ENCODE measurements around the gene MMP14. TPM values are rescaled to one million over a fixed set of nuclear protein-coding genes. Genes with fewer than 3 reads are reported as not detected.
"Not testable (repeated sequence)": the region's sequence is repeated elsewhere in the genome, so short reads cannot be mapped to it uniquely, and the experiment has no call there.

Gene MMP14
- total and polyA plus RNA-seq, 2 experiments from 2014 or later: 7.0 to 56.4 TPM

DNA sequence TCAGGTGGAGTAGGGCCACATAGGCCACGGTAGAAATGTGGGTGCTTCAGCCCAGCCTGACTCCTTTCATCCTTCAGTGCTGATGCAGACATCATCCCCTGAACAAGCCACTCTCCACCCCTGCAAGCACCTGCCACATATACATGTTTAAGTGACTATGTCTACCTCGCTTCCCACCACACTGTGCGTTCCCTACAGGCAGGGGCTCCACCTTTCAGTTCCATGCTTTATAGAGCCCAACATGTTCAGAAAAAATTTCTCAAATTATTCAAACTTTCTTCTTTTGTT lies 32.8 kb upstream of the MMP14 start:
- Histone ChIP-seq H3K4me3 (no peak overlapping the region), H3K27ac (ENCODE audit: low read depth) (no peak overlapping the region), H4K20me1 (replicated peaks; ENCODE audit: insufficient read depth) (no peaks in the 10 kb centered on the region), H3K79me2 (replicated peaks; ENCODE audit: insufficient read depth) (no peaks in the 10 kb centered on the region), H2AFZ (no peak overlapping the region), H3K4me2 (no peak overlapping the region), H3K9me2 (ENCODE audit: insufficient read depth) (0 out of 2 replicates have a peak, but pooled peaks cover under 1% of the 10 kb centered on the region), H3F3A (replicated peaks; ENCODE audit: low read depth) (no peaks in the 10 kb centered on the region; the same call in 1 of the 2 replicates), H3K27me3 (ENCODE audit: insufficient read depth) (no peaks in the 10 kb centered on the region), H3K4me1 (ENCODE audit: insufficient read depth) (peaks cover 6% of the 10 kb centered on the region), H3K36me3 (ENCODE audit: insufficient read depth) (no peaks in the 10 kb centered on the region)
- DNase-seq (ENCODE audit: low spot score) (no peak), ATAC-seq (no peak)
- H3K4me1 Mint-ChIP-seq: peaks cover 6% of the 10 kb centered on the region
- TF ChIP-seq, protein P1, sequence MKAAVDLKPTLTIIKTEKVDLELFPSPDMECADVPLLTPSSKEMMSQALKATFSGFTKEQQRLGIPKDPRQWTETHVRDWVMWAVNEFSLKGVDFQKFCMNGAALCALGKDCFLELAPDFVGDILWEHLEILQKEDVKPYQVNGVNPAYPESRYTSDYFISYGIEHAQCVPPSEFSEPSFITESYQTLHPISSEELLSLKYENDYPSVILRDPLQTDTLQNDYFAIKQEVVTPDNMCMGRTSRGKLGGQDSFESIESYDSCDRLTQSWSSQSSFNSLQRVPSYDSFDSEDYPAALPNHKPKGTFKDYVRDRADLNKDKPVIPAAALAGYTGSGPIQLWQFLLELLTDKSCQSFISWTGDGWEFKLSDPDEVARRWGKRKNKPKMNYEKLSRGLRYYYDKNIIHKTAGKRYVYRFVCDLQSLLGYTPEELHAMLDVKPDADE (IDR thresholded peaks at IDR 0.05): no peak
- TF ChIP-seq, protein P2, sequence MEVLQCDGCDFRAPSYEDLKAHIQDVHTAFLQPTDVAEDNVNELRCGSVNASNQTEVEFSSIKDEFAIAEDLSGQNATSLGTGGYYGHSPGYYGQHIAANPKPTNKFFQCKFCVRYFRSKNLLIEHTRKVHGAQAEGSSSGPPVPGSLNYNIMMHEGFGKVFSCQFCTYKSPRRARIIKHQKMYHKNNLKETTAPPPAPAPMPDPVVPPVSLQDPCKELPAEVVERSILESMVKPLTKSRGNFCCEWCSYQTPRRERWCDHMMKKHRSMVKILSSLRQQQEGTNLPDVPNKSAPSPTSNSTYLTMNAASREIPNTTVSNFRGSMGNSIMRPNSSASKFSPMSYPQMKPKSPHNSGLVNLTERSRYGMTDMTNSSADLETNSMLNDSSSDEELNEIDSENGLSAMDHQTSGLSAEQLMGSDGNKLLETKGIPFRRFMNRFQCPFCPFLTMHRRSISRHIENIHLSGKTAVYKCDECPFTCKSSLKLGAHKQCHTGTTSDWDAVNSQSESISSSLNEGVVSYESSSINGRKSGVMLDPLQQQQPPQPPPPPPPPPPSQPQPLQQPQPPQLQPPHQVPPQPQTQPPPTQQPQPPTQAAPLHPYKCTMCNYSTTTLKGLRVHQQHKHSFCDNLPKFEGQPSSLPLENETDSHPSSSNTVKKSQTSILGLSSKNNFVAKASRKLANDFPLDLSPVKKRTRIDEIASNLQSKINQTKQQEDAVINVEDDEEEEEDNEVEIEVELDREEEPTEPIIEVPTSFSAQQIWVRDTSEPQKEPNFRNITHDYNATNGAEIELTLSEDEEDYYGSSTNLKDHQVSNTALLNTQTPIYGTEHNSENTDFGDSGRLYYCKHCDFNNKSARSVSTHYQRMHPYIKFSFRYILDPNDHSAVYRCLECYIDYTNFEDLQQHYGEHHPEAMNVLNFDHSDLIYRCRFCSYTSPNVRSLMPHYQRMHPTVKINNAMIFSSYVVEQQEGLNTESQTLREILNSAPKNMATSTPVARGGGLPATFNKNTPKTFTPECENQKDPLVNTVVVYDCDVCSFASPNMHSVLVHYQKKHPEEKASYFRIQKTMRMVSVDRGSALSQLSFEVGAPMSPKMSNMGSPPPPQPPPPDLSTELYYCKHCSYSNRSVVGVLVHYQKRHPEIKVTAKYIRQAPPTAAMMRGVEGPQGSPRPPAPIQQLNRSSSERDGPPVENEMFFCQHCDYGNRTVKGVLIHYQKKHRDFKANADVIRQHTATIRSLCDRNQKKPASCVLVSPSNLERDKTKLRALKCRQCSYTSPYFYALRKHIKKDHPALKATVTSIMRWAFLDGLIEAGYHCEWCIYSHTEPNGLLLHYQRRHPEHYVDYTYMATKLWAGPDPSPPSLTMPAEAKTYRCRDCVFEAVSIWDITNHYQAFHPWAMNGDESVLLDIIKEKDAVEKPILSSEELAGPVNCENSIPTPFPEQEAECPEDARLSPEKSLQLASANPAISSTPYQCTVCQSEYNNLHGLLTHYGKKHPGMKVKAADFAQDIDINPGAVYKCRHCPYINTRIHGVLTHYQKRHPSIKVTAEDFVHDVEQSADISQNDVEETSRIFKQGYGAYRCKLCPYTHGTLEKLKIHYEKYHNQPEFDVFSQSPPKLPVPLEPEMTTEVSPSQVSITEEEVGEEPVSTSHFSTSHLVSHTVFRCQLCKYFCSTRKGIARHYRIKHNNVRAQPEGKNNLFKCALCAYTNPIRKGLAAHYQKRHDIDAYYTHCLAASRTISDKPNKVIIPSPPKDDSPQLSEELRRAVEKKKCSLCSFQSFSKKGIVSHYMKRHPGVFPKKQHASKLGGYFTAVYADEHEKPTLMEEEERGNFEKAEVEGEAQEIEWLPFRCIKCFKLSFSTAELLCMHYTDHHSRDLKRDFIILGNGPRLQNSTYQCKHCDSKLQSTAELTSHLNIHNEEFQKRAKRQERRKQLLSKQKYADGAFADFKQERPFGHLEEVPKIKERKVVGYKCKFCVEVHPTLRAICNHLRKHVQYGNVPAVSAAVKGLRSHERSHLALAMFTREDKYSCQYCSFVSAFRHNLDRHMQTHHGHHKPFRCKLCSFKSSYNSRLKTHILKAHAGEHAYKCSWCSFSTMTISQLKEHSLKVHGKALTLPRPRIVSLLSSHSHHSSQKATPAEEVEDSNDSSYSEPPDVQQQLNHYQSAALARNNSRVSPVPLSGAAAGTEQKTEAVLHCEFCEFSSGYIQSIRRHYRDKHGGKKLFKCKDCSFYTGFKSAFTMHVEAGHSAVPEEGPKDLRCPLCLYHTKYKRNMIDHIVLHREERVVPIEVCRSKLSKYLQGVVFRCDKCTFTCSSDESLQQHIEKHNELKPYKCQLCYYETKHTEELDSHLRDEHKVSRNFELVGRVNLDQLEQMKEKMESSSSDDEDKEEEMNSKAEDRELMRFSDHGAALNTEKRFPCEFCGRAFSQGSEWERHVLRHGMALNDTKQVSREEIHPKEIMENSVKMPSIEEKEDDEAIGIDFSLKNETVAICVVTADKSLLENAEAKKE (CRISPR knock-in tag; IDR thresholded peaks at IDR 0.05): no peak
- no peak for TF ChIP-seq NANOG (IDR thresholded peaks at IDR 0.05; ENCODE audit: borderline replicate concordance)
- TF ChIP-seq JUNB (IDR thresholded peaks at IDR 0.05; ENCODE audit: unreplicated experiment): no peak
- no peak for TF ChIP-seq ZNF331 (CRISPR knock-in tag; IDR thresholded peaks at IDR 0.05; ENCODE audit: low read depth)
- no peaks in the 10 kb centered on the region for H3K9me3 Mint-ChIP-seq
- no peak overlapping the region for H3K27ac Mint-ChIP-seq
- no peak overlapping the region for H3K4me3 Mint-ChIP-seq
- no peaks in the 10 kb centered on the region for H3K36me3 Mint-ChIP-seq (ENCODE audit: low read depth)
- peaks cover 4% of the 10 kb centered on the region for H3K27me3 Mint-ChIP-seq (ENCODE audit: insufficient read depth, low read depth, poor library complexity)

DNA sequence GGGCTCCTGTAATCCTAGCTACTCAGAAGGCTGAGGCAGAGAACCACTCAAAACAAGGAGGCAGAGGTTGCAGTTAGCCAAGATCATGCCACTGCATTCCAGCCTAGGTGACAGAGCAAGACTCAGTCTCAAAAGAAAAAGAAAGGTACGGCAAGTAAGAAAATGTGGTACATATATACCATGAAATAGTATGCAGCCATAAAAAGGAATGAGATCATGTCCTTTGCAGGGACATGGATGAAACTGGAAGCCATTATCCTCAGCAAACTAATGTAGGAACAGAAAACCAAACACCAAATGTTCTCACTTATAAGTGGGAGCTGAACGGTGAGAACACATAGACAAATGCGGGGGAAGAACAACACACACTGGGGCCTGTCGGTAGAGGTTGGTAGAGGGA lies 31.1 kb upstream of the MMP14 start:
- not testable (repeated sequence) for H3K27me3 ChIP-seq (ENCODE audit: insufficient read depth); H4K20me1 ChIP-seq (replicated peaks; ENCODE audit: insufficient read depth); H3K36me3 Mint-ChIP-seq (ENCODE audit: low read depth); H3K79me2 ChIP-seq (replicated peaks; ENCODE audit: insufficient read depth); H3K4me3 ChIP-seq; H3K27me3 Mint-ChIP-seq (ENCODE audit: insufficient read depth, low read depth, poor library complexity); H3K4me1 ChIP-seq (ENCODE audit: insufficient read depth); H3K27ac ChIP-seq (ENCODE audit: low read depth); H3K4me1 Mint-ChIP-seq; H3K4me2 ChIP-seq; ATAC-seq; H3K9me3 Mint-ChIP-seq; H3K27ac Mint-ChIP-seq; H3K36me3 ChIP-seq (ENCODE audit: insufficient read depth); H3K4me3 Mint-ChIP-seq; H3F3A ChIP-seq (replicated peaks; ENCODE audit: low read depth); H2AFZ ChIP-seq; DNase-seq (ENCODE audit: low spot score); H3K9me2 ChIP-seq (ENCODE audit: insufficient read depth)

All from GM23338 (cell line).